SH-SY5Y (cell line): Measurements from ENCODE around the gene CD226.

Experiments used
- GATA2 ChIP-seq: IDR thresholded peaks from 2 replicates; pipeline ENCODE4 v1.6.1; 2011; ENCODE audit warnings: mild to moderate bottlenecking, low read depth, low read length
- GATA3 ChIP-seq: IDR thresholded peaks from 2 replicates; pipeline ENCODE4 v1.6.1; 2011; ENCODE audit warnings: low read depth, mild to moderate bottlenecking, low read length, moderate library complexity

CD226 gene

GRCh38 chr18:69945220-69946114 is 2.2 kb downstream of the CD226 start:
- TF ChIP-seq GATA2 (no peak), GATA3 (no peak)

GRCh38 chr18:69944436-69944835 is 3.2 kb downstream of the CD226 start:
- TF ChIP-seq GATA3 = no peak
- no peak for TF ChIP-seq GATA2

DNA sequence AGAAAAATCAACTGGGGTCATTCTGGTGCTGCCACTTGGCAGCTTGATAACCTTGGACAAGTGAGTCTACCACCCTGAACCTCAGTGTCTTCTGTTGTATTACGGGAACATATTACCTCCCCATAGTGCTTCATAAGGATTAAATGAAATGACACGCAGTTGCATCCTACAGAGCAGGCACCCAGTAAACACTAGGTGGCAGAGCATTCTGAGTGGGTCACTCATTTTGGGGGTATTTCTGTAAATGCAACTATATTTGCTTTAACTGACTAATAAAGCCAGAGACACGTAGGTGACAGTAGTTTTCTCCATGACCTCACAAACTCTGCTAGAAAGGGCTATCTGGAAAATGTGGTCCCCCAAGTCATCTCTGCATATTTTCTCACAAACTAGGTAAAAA is 4.7 kb downstream of the CD226 start:
- no peak for TF ChIP-seq GATA3
- no peak for TF ChIP-seq GATA2

DNA sequence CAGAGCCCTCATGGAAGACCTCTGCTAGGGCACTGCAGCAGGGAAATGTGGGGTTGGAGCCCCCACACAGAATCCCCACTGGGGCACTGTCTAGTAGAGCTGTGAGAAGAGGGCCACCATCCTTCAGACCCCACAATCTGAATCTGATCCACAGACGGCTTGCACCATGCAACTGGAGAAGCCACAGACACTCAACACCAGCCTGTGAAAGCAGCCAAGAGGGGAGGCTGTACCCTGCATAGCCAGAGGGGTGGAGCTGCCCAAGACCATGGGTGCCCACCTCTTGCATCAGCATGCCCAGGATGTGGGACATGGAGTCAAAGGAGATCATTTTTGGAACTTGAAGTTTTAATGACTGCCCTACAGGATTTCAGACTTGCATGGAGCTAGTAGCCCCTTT is 6.5 kb downstream of the CD226 start:
- TF ChIP-seq GATA2 = no peak
- TF ChIP-seq GATA3 = no peak

DNA sequence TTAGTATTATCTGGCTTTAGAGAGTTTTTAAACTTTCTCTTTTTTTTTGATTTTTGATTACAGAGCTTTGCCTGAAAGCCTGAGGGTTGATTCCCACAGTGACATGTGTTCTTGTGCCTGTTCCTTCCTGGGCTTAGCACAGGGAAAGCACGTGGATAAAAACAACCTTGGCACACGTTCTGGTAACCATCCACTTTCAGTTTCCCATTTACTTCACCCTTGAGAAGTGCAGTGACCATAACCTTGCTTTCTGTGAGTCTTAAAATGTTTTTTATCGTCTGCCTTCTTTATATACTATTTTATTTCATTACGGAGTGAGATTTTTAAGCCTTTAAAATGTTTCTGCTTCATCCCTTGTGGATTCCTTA is 11.5 kb downstream of the CD226 start:
- TF ChIP-seq GATA2 = no peak
- TF ChIP-seq GATA3 = no peak

- TF ChIP-seq GATA2 (no peak), GATA3 (no peak)
Measured at GRCh38 chr18:69935319-69936190, 12.1 kb downstream of the CD226 start.

- no peak for TF ChIP-seq GATA2
Measured at GRCh38 chr18:69934601-69935265, 12.9 kb downstream of the CD226 start.

- TF ChIP-seq GATA2 (no peak), GATA3 (no peak)
Measured at GRCh38 chr18:69929041-69929774, 18.5 kb downstream of the CD226 start.

DNA sequence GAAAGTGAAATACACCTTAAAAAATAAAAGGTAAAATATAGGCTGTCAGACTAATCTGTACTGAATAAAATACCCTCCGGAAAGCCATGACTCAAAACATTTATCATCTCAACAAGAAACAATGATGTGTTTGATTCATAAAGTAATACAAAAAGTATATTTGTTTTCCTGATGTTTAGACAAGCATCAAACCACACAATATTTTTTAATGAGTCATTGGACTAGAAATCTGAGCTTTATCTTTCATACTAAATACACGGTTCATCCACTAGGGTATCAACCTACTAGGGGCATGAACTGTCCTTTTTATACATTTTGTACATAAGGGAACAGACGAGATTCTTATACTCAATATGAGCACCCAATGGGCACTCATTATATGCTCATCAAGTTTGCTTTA is 31.3 kb downstream of the CD226 start:
- TF ChIP-seq GATA2 = no peak
- TF ChIP-seq GATA3 = no peak

GRCh38 chr18:69908838-69909237 is 38.8 kb downstream of the CD226 start:
- no peak for TF ChIP-seq GATA2
- TF ChIP-seq GATA3 = no peak

GRCh38 chr18:69906765-69907164 is 40.9 kb downstream of the CD226 start:
- no peak for TF ChIP-seq GATA3
- TF ChIP-seq GATA2 = no peak

DNA sequence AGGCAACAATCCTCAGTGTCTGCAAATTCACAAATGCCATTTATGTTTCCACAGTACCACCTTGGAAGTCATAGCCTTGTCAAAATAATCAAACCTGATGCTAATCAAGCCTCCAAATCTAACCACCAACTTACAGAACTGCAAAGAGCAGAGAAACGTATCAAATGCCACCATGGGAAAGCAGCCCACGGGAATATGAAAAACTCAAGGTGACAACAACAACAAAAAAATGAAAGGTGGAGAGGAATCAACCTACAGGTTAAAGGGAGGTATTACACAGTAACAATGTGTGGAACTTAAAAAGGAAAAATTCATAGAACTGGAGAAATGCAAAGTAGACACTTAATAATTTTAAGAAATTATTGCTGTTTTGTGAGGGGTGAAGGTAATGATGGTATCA is 46.7 kb downstream of the CD226 start:
- TF ChIP-seq GATA2 = no peak
- TF ChIP-seq GATA3 = no peak

DNA sequence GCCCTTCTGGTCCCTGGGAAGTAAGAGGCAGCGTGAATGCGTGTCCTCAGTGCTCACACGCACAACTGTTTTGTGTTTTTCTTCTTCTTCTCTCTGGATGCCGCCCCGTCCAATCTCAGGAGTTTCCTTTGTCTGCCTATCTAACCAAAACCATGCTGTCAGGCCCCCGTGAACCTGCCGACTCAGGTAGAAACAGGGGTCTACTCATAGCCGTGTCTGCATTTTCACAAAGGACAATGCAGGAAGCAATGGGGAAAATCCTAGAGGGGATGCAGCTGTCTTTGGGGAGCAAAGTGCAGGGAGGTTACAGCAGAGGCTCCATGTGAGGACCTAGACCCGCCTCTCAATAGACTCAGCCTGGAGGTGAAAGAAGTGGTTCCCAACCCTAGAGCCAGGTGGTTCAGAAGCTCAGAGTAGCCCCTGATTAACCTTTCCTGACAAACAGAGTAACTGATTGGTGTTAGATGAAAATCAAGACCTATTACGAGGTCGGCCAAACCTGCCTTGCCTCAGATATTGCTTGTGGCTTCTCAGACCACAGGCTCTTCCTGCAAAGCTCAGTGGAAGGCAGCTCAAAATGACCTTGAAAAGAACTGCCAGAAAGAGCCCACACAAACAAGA is 49.3 kb downstream of the CD226 start:
- TF ChIP-seq GATA3 (no peak), GATA2 (no peak)
